Osteoblast (primary cell): ENCODE data around the gene BMP3. TPM values are rescaled to one million over a fixed set of nuclear protein-coding genes. Genes with fewer than 3 reads are reported as not detected.

Experiments
- DNase-seq: peaks from one replicate; pipeline ENCODE4 v3.0.0; 2011; ENCODE audit warnings: low spot score, mixed read lengths; ENCODE audit not compliant: insufficient read length; ENCODE audit errors: missing footprints
- H2AFZ ChIP-seq: 2 replicates; pipeline ENCODE4 v1.6.0; 2011; ENCODE audit warnings: mild to moderate bottlenecking, low read length
- H3K27ac ChIP-seq: 2 replicates; pipeline ENCODE4 v1.5.1; 2011; ENCODE audit warnings: mild to moderate bottlenecking, low read depth, low read length, moderate library complexity
- H3K27me3 ChIP-seq: 2 replicates; pipeline ENCODE4 v1.6.0; 2012; ENCODE audit warnings: mild to moderate bottlenecking, control low read depth, inconsistent platforms, low read length, moderate library complexity; ENCODE audit not compliant: insufficient read depth
- H3K36me3 ChIP-seq: 2 replicates; pipeline ENCODE4 v1.5.1; 2011; ENCODE audit warnings: mild to moderate bottlenecking, low read length, control low read depth, moderate library complexity; ENCODE audit not compliant: insufficient read depth
- H3K4me1 ChIP-seq: 2 replicates; pipeline ENCODE4 v1.5.1; 2011; ENCODE audit warnings: mild to moderate bottlenecking, low read length, control low read depth, moderate library complexity; ENCODE audit not compliant: insufficient read depth
- H3K4me2 ChIP-seq: 2 replicates; pipeline ENCODE4 v1.6.0; 2011; ENCODE audit warnings: mild to moderate bottlenecking, low read length; ENCODE audit not compliant: insufficient read depth
- H3K4me3 ChIP-seq: fragments of 200-600 bp; sonication (generic); 3 replicates; pipeline ENCODE4 v1.5.1; 2012; ENCODE audit warnings: mild to moderate bottlenecking, low read length, inconsistent platforms; ENCODE audit not compliant: insufficient read depth
- H3K79me2 ChIP-seq: 2 replicates; pipeline ENCODE4 v1.6.0; 2012; ENCODE audit warnings: mild to moderate bottlenecking, low read length, control low read depth, inconsistent platforms; ENCODE audit not compliant: insufficient read depth
- H3K9me3 ChIP-seq: 2 replicates; pipeline ENCODE4 v1.5.1; 2011; ENCODE audit warnings: low read depth, low read length, control low read depth
- H4K20me1 ChIP-seq: 2 replicates; pipeline ENCODE4 v1.6.0; 2012; ENCODE audit warnings: mild to moderate bottlenecking, low read length, control low read depth; ENCODE audit not compliant: insufficient read depth
- total RNA-seq: library from RNA; depleted of rRNA; stranded (reverse); fragments of >200 nt; gene quantifications from 2 replicates; pipeline ENCODE4 v1.2.3, GENCODE V29; 2012
- TF ChIP-seq, protein P1 (sequence below): IDR thresholded peaks from 2 replicates; pipeline ENCODE4 v1.5.1; 2011; ENCODE audit warnings: mild to moderate bottlenecking, low read depth, low read length, moderate library complexity; ENCODE audit errors: extremely low read depth

Gene BMP3, protein sequence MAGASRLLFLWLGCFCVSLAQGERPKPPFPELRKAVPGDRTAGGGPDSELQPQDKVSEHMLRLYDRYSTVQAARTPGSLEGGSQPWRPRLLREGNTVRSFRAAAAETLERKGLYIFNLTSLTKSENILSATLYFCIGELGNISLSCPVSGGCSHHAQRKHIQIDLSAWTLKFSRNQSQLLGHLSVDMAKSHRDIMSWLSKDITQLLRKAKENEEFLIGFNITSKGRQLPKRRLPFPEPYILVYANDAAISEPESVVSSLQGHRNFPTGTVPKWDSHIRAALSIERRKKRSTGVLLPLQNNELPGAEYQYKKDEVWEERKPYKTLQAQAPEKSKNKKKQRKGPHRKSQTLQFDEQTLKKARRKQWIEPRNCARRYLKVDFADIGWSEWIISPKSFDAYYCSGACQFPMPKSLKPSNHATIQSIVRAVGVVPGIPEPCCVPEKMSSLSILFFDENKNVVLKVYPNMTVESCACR
- total RNA-seq, result not detected in 2 replicates

GRCh38 chr4:81030061-81030980 lies at the start of gene BMP3:
TSS of gene BMP3 (plus strand) at chr4:81030708. CDS start at chr4:81031285, 577 bp downstream.
- H3K79me2 ChIP-seq, result no peaks in the 10 kb centered on the region
- peak within 1 kb of the TSS; percentile 58 for H3K4me3 ChIP-seq
- no peaks in the 10 kb centered on the region for H3K4me1 ChIP-seq
- H4K20me1 ChIP-seq, result no peaks in the 10 kb centered on the region
- H3K4me2 ChIP-seq, result peak within 1 kb of the TSS; percentile 71
- no peaks in the 10 kb centered on the region for H3K36me3 ChIP-seq
- H3K27me3 ChIP-seq, result peaks cover 59% of the 10 kb centered on the region
- H2AFZ ChIP-seq, result peak within 1 kb of the TSS; percentile 47
- TF ChIP-seq, protein P1, sequence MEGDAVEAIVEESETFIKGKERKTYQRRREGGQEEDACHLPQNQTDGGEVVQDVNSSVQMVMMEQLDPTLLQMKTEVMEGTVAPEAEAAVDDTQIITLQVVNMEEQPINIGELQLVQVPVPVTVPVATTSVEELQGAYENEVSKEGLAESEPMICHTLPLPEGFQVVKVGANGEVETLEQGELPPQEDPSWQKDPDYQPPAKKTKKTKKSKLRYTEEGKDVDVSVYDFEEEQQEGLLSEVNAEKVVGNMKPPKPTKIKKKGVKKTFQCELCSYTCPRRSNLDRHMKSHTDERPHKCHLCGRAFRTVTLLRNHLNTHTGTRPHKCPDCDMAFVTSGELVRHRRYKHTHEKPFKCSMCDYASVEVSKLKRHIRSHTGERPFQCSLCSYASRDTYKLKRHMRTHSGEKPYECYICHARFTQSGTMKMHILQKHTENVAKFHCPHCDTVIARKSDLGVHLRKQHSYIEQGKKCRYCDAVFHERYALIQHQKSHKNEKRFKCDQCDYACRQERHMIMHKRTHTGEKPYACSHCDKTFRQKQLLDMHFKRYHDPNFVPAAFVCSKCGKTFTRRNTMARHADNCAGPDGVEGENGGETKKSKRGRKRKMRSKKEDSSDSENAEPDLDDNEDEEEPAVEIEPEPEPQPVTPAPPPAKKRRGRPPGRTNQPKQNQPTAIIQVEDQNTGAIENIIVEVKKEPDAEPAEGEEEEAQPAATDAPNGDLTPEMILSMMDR, result no peak
- peak; percentile 69 for DNase-seq
- no peak within 1 kb of the TSS for H3K27ac ChIP-seq
- no peaks in the 10 kb centered on the region for H3K9me3 ChIP-seq

DNA sequence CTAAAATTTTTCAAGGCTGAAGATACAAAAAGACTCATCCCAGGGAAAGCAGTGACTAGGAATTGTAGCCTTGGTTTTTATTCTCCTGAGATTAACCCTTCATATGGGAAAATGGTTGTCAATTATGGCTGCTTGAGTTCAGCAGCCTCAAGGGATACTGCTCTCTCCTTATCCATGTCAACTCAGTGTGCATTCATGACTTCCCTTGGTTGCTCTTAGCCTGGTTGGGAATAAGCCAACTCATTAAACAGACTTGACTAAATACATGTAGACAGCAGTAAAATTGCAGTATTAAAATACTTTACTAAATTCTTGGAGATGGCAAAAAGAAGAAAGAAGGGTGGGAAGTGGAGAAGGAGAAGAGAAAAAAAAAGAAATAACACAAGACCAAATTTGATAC lies 44.5 kb upstream of the BMP3 start:
- TF ChIP-seq, protein P1, result no peak
- H4K20me1 ChIP-seq, result no peaks in the 10 kb centered on the region
- no peaks in the 10 kb centered on the region for H3K79me2 ChIP-seq
- H3K4me2 ChIP-seq, result no peak overlapping the region
- no peak for DNase-seq
- H3K27me3 ChIP-seq, result no peaks in the 10 kb centered on the region
- H2AFZ ChIP-seq, result no peak overlapping the region
- no peak overlapping the region for H3K27ac ChIP-seq
- H3K9me3 ChIP-seq, result no peaks in the 10 kb centered on the region
- no peak overlapping the region for H3K4me3 ChIP-seq
- no peaks in the 10 kb centered on the region for H3K4me1 ChIP-seq
- no peaks in the 10 kb centered on the region for H3K36me3 ChIP-seq

GRCh38 chr4:80989921-80990544 lies 40.5 kb upstream of the BMP3 start:
- Histone ChIP-seq H2AFZ (no peak overlapping the region), H3K79me2 (no peaks in the 10 kb centered on the region), H3K27me3 (no peaks in the 10 kb centered on the region), H3K27ac (no peak overlapping the region), H3K4me2 (no peak overlapping the region), H3K36me3 (no peaks in the 10 kb centered on the region), H3K4me3 (no peak overlapping the region), H3K9me3 (no peaks in the 10 kb centered on the region), H4K20me1 (no peaks in the 10 kb centered on the region), H3K4me1 (no peaks in the 10 kb centered on the region)
- peak; percentile 17 for DNase-seq
- TF ChIP-seq, protein P1, result peak; percentile 62
